GM20431 (cell line): Measurements from ENCODE around the gene ALDH3A2.

Experiments
- in situ Hi-C: fragments of 300-500 bp; cut with MseI, MboI; formaldehyde crosslinking; loops from one replicate; pipeline ENCODE4 v1.15.0; 2020; ENCODE audit warnings: low sequenced_read_pairs; ENCODE audit not compliant: unreplicated experiment

Gene ALDH3A2

DNA sequence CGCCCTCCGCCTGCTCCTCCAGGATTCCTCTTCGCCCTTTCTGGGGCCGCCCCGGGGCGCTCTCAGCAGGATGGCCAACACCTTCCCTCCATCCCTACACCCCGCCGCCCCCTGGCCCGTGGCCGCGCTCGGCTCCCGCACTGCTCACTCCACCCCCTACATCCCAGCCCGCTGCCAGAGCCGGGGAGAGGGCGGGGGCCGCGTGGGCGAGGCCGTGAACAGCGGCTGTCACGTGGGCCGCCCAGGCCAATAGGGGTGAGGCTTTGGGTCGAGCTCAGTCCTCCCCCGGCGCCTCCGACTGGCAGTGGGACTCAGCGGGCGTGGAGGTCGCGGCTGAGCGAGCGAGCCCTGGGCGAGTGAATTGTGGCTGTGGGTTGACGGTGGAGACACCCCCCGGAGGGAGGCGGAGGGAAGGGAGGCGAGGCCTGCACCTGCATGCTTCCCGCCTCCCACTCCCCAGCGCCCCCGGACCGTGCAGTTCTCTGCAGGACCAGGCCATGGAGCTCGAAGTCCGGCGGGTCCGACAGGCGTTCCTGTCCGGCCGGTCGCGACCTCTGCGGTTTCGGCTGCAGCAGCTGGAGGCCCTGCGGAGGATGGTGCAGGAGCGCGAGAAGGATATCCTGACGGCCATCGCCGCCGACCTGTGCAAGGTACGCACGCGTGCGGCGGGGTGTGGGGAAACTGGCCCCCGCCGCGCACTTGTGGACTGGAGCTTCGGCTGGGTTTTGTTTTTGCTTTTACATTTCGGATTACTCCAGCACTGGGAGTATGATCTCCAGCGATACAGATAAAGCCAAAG is at the start of gene ALDH3A2:
Gene ALDH3A2, plus strand, starts transcription at position 277 of the 799 bp plus-strand sequence. Its CDS starts 221 bp downstream, at position 498.
- in situ Hi-C loops, result no loop called here

DNA sequence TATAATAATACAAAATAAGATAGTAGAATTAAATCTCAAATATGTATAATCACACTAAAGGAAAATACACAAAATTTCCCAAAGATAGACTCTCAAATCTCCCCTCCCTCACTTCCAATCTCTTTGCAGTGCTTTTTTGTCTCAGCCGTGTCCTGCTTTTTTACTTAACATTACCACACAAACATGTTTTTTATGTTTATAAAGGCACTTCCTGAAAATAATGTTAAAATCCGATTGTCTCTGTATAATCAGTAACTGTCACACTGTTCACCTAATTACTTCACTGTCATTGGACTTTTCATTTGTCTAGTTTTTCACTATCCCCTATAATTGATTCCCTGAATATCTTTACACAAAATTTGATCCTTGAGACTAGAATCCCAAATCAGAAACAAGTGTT is 38.2 kb upstream of the ALDH3A2 start:
- in situ Hi-C loops, result no loop called here

DNA sequence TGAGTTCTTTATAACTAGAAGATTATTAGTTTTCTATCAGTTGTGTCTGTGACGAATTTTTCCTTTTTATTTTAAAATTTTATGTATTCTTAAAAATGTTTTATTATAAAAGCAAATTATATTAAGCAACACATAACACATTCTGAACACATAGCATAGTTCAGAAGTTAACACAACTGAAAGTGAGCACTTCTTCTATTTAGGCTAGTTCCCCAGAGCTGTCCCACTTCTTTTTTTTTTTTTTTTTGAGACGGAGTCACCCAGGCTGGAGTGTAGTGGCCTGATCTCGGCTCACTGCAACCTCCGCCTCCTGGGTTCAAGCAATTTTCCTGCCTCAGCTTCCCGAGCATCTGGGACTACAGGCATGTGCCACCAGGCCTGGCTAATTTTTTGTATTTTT is 37.7 kb upstream of the ALDH3A2 start:
- in situ Hi-C loops, result no loop called here

DNA sequence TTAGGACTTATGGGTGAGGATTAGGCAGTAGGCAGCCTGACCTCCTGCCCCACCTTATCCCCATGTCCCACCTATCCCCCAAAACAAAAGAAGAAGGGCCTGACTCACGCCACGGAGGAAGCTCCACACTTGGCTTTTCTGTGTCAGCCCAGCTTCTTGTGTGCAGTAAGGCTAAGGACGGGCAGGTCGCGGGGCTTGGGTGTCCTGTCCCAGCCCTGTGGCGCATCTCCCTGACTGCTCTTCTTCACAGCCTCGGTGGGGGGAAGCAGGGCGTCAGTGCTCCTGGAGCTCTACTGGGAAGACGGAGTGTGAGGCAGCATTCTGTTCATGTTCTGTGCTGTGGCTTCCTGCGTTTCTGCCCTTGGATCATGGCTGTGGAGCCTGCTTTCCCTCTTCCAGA is 34.6 kb upstream of the ALDH3A2 start:
- in situ Hi-C loops, result no loop called here

DNA sequence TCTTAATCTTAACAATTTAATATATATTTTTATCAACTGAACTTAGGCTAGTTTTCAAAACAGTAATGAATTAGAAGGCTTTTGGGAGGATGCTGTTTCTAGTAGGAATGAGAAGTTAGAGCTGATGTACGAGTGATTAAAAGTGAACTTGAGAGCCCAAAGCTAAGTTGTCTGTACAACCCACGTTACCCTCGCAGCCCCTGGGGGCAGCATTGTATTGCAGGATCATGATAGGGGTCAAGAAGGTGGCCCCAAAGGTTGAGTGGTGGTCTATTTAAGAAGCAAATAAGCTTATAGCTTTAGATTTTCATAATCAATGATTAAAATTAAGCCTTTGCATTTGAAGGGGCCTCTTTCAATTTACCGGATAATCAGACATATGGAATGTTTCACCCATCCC is 33.7 kb upstream of the ALDH3A2 start:
- in situ Hi-C loops, result no loop called here

DNA sequence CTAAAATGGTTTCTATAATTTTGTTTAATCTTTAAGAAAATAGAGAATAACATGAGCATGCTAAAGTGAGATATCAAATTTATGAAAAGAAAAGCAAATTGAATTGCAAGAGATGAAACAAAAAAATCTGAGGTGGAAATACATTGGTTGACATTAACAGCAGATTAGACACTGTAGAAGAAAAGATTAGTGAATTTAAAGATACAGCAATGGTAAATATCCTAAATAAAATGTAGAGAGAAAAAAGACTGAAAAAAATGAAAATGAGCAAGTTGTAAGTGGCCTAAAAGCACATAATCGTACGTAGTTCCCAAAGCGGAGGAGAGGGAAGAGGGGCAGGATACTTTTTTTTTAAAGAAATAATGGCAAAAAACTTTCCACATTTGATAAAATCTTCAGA is 30.5 kb upstream of the ALDH3A2 start:
- in situ Hi-C loops, result no loop called here

DNA sequence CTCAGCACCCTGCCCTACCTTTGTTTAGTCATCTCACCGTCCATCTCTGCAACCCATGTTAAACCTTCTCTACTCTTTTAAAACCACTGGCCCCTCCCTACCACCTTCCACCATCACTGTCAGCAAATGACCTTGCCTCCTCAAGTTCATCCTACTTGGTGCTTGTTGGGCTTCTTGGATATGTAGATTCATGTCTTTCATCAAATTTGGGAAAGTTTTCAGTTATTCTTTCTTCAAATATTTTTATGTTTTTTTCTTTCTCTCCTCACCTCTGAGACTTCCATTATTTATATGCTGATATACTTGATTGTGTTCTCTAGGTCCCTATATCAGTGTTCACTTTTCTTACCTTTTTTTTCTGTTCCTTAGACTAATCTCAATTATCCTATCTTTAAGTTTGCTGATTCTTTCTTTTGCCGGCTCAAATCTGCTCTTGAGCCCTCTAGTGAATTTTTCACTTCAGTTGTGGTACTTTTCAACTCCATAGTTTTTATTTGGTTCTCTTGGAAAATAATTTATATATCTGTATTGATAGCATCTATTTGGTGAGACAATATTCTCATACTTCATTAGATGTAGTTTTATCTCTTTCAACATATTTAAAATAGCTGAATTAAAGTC is 28.7 kb upstream of the ALDH3A2 start:
- in situ Hi-C loops, result no loop called here

DNA sequence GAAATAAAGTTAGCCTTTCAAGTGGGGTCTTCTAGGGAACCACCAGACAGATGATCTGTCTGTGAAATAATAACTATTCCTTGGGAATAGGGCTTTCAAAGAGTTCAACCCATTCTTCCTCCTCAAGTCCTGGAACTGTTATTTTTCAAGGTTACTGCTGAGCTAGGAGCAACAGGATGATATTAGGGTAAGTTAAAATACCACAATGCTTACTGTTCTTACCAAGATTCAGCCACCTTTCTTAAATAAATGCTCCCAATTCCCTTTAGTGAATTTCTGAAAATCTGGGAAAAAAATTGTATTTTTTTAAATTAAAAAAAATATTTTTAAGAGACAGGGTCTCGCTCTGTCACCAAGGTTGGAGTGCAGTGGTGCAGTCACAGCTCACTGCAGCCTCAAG is 26.9 kb upstream of the ALDH3A2 start:
- in situ Hi-C loops, result no loop called here

DNA sequence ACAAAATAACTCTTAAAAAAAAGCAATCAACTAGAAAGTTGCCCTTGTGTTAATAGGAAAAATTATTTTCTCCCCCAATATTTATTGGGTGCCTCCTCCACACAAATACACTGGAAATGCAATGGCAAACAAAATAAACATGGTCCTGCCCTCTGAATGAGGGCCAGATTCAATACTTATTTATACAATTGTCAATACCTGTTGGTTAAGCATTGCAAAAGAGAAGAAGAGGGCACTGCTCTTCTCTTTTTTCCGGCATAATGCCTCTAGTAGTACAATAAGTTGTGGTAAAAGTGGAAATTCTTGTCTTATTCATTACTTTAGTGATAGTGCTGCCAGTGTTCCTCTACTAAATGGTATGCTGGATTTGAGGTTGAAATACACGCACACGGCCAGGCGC is 22.5 kb upstream of the ALDH3A2 start:
- in situ Hi-C loops, result no loop called here

DNA sequence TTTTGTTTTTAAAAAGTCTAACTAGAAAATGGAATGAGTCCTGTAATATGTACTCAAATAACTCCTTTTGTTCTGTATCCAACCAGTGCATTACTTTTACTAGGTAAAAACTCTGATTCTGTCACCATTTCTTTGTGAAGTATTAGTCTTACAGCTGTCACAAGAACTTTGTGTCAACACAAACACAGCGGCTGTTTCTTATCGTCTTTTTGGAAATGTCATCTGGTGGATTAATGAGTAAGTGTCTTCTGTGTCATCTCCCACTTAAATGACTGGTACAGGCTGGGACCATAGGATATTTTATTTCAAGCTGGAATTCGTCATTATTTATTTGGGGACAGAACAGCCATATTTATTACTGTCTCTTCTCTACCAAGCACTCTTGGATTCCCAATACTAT is 19.1 kb upstream of the ALDH3A2 start:
- in situ Hi-C loops, result no loop called here

DNA sequence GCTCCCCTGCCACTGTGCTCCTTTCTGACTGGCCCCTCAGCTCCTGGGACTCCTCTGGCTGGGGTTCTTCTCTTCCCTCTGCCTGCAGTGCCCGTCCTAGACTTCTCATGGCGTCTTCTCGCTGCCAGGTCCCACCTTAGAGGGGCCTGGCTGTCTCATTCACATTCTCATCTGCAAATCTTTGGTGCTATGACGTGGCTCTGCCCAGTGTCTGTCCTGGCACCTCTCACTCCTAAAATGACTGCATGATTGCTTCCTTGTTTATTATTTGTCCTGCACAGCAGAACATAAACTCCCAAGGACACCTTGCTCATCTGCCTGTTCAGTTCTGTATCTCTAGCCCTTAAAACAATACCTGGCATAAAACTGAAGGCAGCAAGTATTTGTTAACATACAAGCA is 18.5 kb upstream of the ALDH3A2 start:
- in situ Hi-C loops, result no loop called here

DNA sequence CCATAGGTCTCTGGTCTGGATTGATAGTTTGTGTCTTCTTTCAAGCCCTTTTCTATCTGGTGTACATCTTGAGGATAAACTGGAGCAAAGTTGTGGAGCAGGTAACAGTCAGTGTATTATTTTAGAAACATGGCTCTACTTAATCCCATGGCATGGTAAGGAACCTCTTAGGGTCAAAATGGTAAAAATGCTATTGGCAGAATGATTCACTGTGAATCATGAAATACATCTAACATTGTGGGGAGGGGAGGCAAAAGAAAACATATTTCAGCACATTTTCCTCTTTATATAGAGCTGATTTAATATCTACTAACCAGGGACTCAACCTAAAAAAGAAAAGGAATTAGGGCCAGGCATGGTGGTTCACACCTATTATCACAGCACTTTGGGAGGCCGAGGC is 17.9 kb upstream of the ALDH3A2 start:
- in situ Hi-C loops, result no loop called here

DNA sequence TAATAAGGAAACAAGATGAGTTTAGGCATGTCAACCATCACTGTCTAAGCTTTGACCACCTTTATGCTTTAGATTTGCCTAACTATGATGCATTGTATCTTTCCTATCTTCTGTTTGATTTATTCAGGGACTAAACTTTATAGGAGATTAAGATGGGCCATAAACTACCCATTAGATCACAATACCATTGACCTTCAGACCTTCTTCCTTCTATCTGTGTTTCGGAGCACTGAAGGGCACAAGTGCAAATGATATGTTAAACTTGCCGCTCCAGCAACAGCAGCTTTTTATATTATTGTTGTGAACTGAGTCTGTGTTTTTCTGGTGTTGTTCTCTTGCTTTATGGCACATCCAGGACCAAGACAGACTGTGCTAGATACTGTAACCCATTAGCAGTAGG is 16.6 kb upstream of the ALDH3A2 start:
- in situ Hi-C loops, result no loop called here

DNA sequence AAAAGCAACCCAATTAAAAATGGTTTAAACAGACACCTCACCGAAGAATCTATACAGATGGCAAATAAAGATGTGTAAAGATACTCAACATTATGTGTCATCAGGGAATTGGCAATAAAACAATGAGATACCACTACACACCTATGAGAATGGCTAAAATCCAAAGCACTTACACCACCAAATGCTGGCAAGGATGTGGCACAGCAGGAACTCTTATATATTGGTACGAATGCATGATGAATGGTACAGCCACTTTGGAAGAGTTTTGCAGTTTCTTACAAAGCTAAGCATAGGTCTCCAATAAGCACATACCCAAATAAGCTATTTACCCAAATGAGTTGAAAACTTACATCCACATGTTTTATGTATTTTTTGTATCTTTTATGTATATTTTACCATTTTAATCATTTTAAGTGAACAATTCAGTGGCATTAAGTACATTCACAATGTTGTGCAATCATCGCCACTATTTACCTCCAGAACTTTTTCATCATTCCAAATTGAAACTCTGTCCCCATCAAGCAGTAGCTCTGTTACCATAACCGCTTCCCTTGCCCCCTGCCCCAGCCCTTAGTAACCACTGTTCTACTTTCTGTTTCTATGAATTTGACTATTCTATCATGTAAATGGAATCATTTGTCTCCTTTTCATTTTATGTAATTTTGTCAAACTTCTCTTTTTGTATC is 6.7 kb upstream of the ALDH3A2 start:
- in situ Hi-C loops, result no loop called here

DNA sequence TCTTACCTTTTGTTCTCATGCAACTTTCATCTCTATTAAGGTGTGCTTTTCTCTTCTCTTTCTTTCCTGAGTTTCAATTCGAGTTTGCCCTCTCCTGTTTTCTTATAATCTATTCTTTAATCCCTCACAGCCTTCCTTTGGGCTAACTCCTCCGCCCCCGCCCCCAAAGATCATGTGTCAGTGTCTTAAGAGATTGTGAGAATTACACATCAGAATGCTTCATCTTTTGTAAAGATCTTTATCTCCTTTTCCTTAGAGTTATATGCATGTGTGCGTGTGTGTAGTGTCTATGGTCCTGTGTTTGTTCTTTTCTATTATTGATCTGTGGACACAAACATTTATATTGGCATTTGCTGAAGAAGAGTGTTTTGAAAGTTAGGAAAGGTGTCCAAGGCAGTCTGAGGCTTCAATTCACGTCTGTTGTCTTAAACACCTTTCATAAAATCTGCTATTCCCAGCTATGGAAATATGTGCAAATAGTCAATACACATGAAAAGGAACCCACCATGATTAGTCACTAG is 6.1 kb upstream of the ALDH3A2 start:
- in situ Hi-C loops, result no loop called here

DNA sequence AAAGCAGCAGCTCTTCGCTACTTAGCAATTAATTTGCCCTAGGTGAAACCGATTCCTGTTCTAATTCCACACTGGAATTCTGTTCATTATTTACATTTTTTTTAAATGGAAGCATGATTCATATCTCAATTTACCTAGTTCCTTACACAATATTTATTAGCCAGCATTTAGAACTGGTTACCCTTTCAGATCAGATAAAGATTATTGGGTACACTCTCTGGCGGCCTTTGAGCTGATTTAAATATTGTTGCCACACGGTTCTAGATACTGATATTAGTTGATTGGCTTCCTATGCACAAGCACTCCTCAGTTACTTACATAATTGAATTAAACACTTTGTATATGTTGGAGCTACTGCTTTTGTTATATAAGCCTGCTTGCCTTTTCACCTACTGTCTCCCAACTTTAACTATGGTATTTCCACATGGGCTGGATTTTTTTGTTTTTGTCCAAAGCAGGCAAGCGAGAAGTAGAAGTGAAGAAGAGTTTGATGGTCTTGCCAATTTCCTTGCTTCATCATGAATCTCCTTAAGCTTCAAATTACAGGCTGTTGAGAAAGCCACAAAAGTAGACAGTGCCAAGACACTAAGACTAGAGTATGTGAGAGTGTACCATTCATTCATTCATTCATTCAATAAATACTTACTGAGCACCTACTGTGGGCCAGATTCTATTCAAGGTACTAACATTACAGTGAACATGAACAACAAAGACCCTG is 3.9 kb upstream of the ALDH3A2 start:
- in situ Hi-C loops, result no loop called here

DNA sequence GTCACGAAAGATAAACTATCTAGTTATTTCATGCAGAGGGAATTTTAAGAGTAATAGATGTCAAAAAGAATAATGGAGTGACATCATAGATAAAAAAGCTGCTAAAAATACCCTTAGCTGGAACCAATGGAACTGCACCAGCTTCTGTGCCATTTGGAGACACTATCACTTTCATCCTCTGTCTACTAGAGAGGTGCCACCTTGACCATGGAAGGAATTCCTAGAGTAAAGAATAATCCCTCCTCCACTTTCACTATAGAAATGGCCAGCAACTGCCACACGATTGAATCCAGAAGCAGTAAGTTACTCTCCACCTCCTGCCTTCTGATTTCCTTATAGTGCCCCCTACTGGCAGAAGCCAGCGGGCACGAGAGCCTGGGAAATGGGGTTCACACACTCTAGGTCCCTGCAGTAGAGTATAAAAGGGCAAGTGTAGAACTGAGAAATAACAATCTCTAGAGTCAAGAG is 2.8 kb upstream of the ALDH3A2 start:
- in situ Hi-C loops, result no loop called here

DNA sequence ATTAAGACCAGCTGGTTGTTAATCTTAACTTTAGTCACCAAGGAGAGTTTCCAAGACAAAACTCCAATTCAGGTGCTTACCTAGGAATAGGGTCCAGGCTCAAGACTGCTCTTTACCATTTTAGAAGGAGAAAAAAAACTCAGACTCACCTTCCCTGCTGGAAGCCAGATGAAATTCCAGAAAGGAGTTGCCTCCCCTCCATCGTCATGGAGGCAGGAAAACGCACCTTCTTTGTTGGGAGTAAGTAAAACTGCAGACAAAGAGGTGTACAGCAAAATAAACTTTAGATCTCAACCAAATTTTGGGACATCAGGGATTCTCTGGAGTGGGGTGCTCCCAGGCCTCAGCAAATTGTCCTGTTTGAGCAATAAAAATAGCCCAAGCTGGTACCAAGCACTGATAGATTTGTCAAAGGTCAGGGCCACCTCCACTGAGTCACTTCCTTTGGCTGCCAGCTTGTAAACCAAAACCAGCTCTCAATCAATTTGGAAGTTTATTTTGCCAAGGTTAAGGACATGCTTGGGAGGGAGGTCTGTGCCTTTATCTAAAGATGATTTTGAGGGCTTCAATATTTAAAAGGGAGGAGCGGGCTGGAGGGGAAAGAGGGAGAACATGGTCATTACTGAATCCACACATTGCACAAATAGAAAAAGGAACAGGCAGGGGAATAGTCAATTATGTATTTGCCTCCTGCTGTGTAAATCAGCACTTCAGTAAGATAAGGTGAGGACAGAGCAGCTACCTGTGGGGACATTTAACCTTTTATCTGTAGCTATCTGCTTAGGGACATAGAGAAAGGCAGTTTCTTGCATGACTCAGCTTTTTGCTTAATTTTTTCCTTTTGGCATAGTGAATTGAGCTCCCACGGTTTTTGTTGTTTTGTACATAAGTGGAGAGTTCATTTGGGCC is 1.5 kb upstream of the ALDH3A2 start:
- in situ Hi-C loops, result no loop called here

DNA sequence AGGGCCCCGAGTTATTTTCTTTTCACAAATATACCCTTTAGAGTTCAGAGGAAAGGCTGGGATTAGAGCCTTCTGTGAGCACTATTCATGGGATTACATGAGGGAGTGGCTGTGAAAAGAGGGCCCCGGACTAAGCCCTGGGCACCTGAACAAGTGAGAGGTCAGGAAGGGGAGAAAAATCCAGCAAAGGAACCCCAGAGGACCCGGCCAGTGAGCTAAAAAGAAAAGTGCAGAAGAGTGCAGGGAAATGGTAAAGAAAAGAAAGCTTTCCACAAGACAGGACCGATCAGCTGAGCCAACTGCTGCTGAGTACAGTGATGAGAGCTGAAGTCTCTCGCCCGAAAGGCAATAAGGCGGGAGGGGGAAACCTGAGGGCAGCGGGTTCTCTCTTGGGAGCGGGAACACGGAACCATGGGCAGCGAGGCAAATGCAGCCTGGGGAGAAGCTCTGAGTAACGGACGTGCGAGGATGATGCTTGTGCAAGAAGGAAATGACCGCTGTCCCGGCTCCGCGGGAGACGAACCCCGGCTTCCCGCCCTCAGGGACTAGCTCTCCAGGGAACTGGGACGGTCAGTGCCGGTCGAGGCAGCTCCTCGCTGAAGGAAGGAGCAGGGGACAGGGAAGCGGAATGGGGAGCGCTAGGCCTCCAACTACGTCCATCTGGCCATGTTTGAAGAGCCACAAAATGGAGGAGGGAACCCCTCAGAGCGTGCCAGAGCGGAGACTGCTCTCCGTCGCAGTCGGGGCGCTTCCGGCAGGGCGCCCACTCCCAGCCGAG is 665 bp upstream of the ALDH3A2 start:
- in situ Hi-C loops, result no loop called here
